GM20000 (cell line): ENCODE measurements around the gene NR2E3.
"Not testable (repeated sequence)": the region's sequence is repeated elsewhere in the genome, so short reads cannot be mapped to it uniquely, and the experiment has no call there.

Experiments
- DNase-seq: peaks from one replicate; pipeline ENCODE4 v3.0.0; 2012; ENCODE audit warnings: low spot score
- TF ChIP-seq, protein P1 (sequence below): IDR thresholded peaks from 2 replicates; pipeline ENCODE4 v1.5.1; 2012; ENCODE audit warnings: mild to moderate bottlenecking, control low read depth; ENCODE audit errors: extremely low read depth, missing control alignments

The NR2E3 gene

DNA sequence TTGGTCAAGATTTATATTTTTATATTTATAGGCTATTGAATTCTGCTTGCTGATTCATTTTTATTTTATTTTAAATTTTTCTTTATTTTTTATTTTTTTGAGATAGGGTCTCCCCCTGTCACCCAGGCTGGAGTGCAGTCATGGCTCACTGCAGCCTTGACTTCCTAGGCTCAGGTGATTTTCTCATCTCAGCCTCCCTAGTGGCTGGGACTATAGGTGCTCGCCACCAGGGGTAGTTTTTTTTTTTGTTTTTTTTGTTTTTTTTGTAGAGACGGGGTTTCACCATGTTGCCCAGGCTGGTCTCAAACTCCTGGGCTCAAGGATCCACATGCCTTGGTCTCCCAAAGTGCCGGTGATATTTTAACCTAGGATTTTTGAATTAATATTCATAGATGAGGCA is 31.2 kb downstream of the NR2E3 start:
- TF ChIP-seq, protein P1, sequence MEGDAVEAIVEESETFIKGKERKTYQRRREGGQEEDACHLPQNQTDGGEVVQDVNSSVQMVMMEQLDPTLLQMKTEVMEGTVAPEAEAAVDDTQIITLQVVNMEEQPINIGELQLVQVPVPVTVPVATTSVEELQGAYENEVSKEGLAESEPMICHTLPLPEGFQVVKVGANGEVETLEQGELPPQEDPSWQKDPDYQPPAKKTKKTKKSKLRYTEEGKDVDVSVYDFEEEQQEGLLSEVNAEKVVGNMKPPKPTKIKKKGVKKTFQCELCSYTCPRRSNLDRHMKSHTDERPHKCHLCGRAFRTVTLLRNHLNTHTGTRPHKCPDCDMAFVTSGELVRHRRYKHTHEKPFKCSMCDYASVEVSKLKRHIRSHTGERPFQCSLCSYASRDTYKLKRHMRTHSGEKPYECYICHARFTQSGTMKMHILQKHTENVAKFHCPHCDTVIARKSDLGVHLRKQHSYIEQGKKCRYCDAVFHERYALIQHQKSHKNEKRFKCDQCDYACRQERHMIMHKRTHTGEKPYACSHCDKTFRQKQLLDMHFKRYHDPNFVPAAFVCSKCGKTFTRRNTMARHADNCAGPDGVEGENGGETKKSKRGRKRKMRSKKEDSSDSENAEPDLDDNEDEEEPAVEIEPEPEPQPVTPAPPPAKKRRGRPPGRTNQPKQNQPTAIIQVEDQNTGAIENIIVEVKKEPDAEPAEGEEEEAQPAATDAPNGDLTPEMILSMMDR: no peak

DNA sequence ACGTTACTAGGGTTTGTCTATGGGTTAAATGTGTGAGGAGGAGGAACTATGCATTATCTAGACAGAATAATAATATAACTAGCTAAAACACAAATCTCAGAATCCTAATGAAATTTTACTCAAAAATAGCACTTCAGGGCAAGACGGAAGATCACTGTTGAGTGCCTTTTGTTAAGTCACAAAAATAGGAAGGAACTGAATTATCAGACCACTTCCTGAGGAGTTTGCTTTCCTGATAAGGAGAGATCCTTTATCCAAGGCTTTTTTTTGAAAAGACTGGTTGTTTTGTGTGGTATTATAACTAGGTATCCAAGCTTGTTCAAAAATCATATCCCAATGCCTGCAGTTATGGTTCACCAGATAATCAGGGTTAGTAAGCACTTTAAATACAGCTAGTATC is 34.6 kb downstream of the NR2E3 start:
- TF ChIP-seq, protein P1: no peak
- no peak for DNase-seq

More for the DNA sequence above, 31.2 kb downstream of the NR2E3 start:
- no peak for DNase-seq

DNA sequence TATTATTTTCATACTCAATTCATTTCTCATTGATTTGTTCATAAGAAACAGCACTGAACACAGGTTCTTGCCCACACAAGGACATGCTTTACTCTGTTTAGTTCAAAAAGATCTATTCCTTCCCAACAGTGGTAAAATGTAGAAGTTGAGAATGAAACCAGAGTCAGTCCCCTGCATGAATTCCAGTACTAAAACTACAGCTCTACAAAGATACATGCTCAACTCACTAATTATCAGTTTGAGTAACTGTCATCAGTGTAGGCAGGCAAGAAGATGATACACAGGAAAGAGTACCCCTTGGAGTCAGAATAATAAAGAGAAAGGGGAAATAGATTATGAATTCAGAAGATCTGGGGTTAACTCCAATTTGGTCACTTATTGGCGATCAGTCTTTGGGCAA is 43.2 kb downstream of the NR2E3 start:
- TF ChIP-seq, protein P1: no peak
- DNase-seq: no peak

DNA sequence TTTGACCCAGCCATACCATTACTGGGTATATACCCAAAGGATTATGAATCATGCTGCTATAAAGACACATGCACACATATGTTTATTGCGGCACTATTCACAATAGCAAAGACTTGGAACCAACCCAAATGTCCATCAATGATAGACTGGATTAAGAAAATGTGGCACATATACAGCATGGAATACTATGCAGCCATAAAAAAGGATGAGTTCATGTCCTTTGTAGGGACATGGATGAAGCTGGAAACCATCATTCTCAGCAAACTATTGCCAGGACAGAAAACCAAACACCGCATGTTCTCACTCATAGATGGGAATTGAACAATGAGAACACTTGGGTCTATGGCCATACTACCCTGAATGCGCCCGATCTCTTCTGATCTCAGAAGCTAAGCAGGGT is 47.9 kb downstream of the NR2E3 start:
- not testable (repeated sequence) for DNase-seq
